Superior temporal gyrus (tissue), 1 donor: ENCODE results near the gene ARVCF.

ENCODE experiments used
- DNase-seq: peaks from one replicate; pipeline ENCODE4 v3.0.0-alpha.2; 2016; ENCODE audit errors: extremely low spot score

The ARVCF gene

GRCh38 chr22:20052309-20053259 lies 36.0 kb upstream of the ARVCF start:
- DNase-seq, result no peak

- no peak for DNase-seq
Observed at GRCh38 chr22:20051927-20052308, 35.3 kb upstream of the ARVCF start.

- no peak for DNase-seq
Observed at GRCh38 chr22:20046730-20047129, 30.1 kb upstream of the ARVCF start.

GRCh38 chr22:20044495-20045151 lies 28.0 kb upstream of the ARVCF start:
- no peak for DNase-seq

GRCh38 chr22:20043997-20044342 lies 27.3 kb upstream of the ARVCF start:
- no peak for DNase-seq

GRCh38 chr22:20043057-20043996 lies 26.7 kb upstream of the ARVCF start:
- DNase-seq, result no peak

- no peak for DNase-seq
Observed at GRCh38 chr22:20040327-20041200, 23.9 kb upstream of the ARVCF start.

- DNase-seq, result no peak
Observed at GRCh38 chr22:20039683-20040325, 23.2 kb upstream of the ARVCF start.

GRCh38 chr22:20038574-20038973 lies 22.0 kb upstream of the ARVCF start:
- DNase-seq, result no peak

GRCh38 chr22:20037419-20037818 lies 20.8 kb upstream of the ARVCF start:
- no peak for DNase-seq

GRCh38 chr22:20036535-20037392 lies 20.1 kb upstream of the ARVCF start:
- no peak for DNase-seq

GRCh38 chr22:20036084-20036482 lies 19.5 kb upstream of the ARVCF start:
- no peak for DNase-seq

GRCh38 chr22:20035375-20036083 lies 18.9 kb upstream of the ARVCF start:
- no peak for DNase-seq

- DNase-seq, result no peak
Observed at GRCh38 chr22:20034143-20034542, 17.5 kb upstream of the ARVCF start.

- peak; percentile 36 for DNase-seq
Observed at GRCh38 chr22:20033045-20033706, 16.6 kb upstream of the ARVCF start.

- DNase-seq, result no peak
Observed at GRCh38 chr22:20032407-20032991, 15.9 kb upstream of the ARVCF start.

GRCh38 chr22:20031732-20032406 lies 15.2 kb upstream of the ARVCF start:
- no peak for DNase-seq
